Left ventricle myocardium inferior (tissue), 1 donor: ENCODE results near the gene BRINP3. TPM values are rescaled to one million over a fixed set of nuclear protein-coding genes. Genes with fewer than 3 reads are reported as not detected.

Source experiments
- DNase-seq: peaks from one replicate; pipeline ENCODE4 v3.0.0-alpha.2; 2020
- H3K27ac ChIP-seq: fragments of 200-600 bp; replicated peaks from 2 replicates; pipeline ENCODE4 v1.8.0; 2021
- H3K27me3 ChIP-seq: fragments of 200-600 bp; 2 replicates; pipeline ENCODE4 v1.8.0; 2021; ENCODE audit warnings: low read depth
- H3K36me3 ChIP-seq: fragments of 200-600 bp; 2 replicates; pipeline ENCODE4 v1.8.0; 2021
- H3K4me1 ChIP-seq: fragments of 200-600 bp; 2 replicates; pipeline ENCODE4 v1.8.0; 2021
- H3K4me3 ChIP-seq: fragments of 200-600 bp; 2 replicates; pipeline ENCODE4 v1.8.0; 2021; ENCODE audit warnings: mild to moderate bottlenecking, moderate library complexity
- H3K9me3 ChIP-seq: fragments of 200-600 bp; replicated peaks from 2 replicates; pipeline ENCODE4 v1.8.0; 2021
- CTCF ChIP-seq: fragments of 200-600 bp; IDR thresholded peaks from 2 replicates; pipeline ENCODE4 v1.8.0; 2021; ENCODE audit warnings: antibody characterized with exemption, mild to moderate bottlenecking, borderline replicate concordance
- intact Hi-C: fragments of 100-400 bp; cut with micrococcal nuclease; formaldehyde crosslinking; loops from one replicate; pipeline ENCODE4 v1.11.0; 2022
- total RNA-seq: library from RNA; stranded (reverse); fragmentation: NEBNext Ultra II Directional; extraction: Animal tissue kit (Norgen Biotek cat#: 25700); gene quantifications from one replicate; pipeline ENCODE4 v1.2.1, GENCODE V29; 2021
- donor health status: DM: no; HTN: yes; CAD: no; lungs with severe emphysema.

The BRINP3 gene
- total RNA-seq, 1 donor from 2014 or later: 5.4 TPM

- no peaks in the 10 kb centered on the region for H3K9me3 ChIP-seq
- intact Hi-C loops: no loop called here
- no peak overlapping the region for H3K4me3 ChIP-seq
- H3K27ac ChIP-seq: no peak overlapping the region
- no peaks in the 10 kb centered on the region for H3K36me3 ChIP-seq
- no peak for TF ChIP-seq CTCF
- no peaks in the 10 kb centered on the region for H3K27me3 ChIP-seq
- no peaks in the 10 kb centered on the region for H3K4me1 ChIP-seq
- no peak for DNase-seq
Measured at GRCh38 chr1:190429932-190430331, 47.7 kb downstream of the BRINP3 start.

GRCh38 chr1:190429141-190429540 is 48.5 kb downstream of the BRINP3 start:
- Histone ChIP-seq H3K4me3 (no peak overlapping the region), H3K36me3 (no peaks in the 10 kb centered on the region), H3K27me3 (no peaks in the 10 kb centered on the region), H3K9me3 (no peaks in the 10 kb centered on the region), H3K4me1 (no peaks in the 10 kb centered on the region), H3K27ac (no peak overlapping the region)
- no peak for DNase-seq
- intact Hi-C loops: no loop called here
- no peak for TF ChIP-seq CTCF

- no peaks in the 10 kb centered on the region for H3K4me1 ChIP-seq
- intact Hi-C loops: no loop called here
- H3K36me3 ChIP-seq: no peaks in the 10 kb centered on the region
- TF ChIP-seq CTCF: no peak
- H3K27ac ChIP-seq: no peak overlapping the region
- H3K4me3 ChIP-seq: no peak overlapping the region
- no peaks in the 10 kb centered on the region for H3K9me3 ChIP-seq
- DNase-seq: no peak
- H3K27me3 ChIP-seq: no peaks in the 10 kb centered on the region
Measured at GRCh38 chr1:190416239-190416638, 61.4 kb downstream of the BRINP3 start.

GRCh38 chr1:190413142-190413541 is 64.5 kb downstream of the BRINP3 start:
- H3K4me1 ChIP-seq: no peaks in the 10 kb centered on the region
- intact Hi-C loops: no loop called here
- no peak for TF ChIP-seq CTCF

GRCh38 chr1:190403402-190403801 is 74.3 kb downstream of the BRINP3 start:
- Histone ChIP-seq H3K4me3 (no peak overlapping the region), H3K36me3 (no peaks in the 10 kb centered on the region), H3K4me1 (no peaks in the 10 kb centered on the region), H3K9me3 (peaks cover 11% of the 10 kb centered on the region), H3K27ac (no peak overlapping the region), H3K27me3 (no peaks in the 10 kb centered on the region)
- TF ChIP-seq CTCF: no peak
- DNase-seq: no peak
- intact Hi-C loops: no loop called here

More at GRCh38 chr1:190413142-190413541, 64.5 kb downstream of the BRINP3 start:
- Histone ChIP-seq H3K27me3 (no peaks in the 10 kb centered on the region), H3K9me3 (no peaks in the 10 kb centered on the region), H3K27ac (no peak overlapping the region), H3K4me3 (no peak overlapping the region), H3K36me3 (no peaks in the 10 kb centered on the region)
- DNase-seq: no peak

- Histone ChIP-seq H3K9me3 (peaks cover 14% of the 10 kb centered on the region), H3K27me3 (no peaks in the 10 kb centered on the region), H3K36me3 (no peaks in the 10 kb centered on the region), H3K4me3 (no peak overlapping the region), H3K4me1 (no peaks in the 10 kb centered on the region), H3K27ac (no peak overlapping the region)
- intact Hi-C loops: no loop called here
- DNase-seq: no peak
- TF ChIP-seq CTCF: no peak
Measured at GRCh38 chr1:190399233-190399632, 78.4 kb downstream of the BRINP3 start.
